HepG2 (cell line): ENCODE results near the gene NR5A2. TPM values are rescaled to one million over a fixed set of nuclear protein-coding genes. Genes with fewer than 3 reads are reported as not detected.

Source experiments
- HHEX ChIP-seq: IDR thresholded peaks from 2 replicates; pipeline ENCODE4 v1.6.1; 2016; ENCODE audit warnings: control low read depth
- HOXA3 ChIP-seq: sonication (generic); formaldehyde crosslinking; IDR thresholded peaks from 2 replicates; pipeline ENCODE4 v1.5.0; 2020; ENCODE audit warnings: missing genetic modification reagents
- PHB2 ChIP-seq: fragments of 450-650 bp; IDR thresholded peaks from 2 replicates; pipeline ENCODE4 v1.6.1; 2018; ENCODE audit not compliant: partially characterized antibody
- PTBP1 ChIP-seq: fragments of 200-400 bp; formaldehyde crosslinking; IDR thresholded peaks from 2 replicates; pipeline ENCODE4 v1.6.1; 2018; ENCODE audit warnings: low read length, low read depth; ENCODE audit not compliant: poor library complexity, severe bottlenecking
- RBFOX2 ChIP-seq: fragments of 200-400 bp; formaldehyde crosslinking; IDR thresholded peaks from 2 replicates; pipeline ENCODE4 v1.6.1; 2017; ENCODE audit warnings: low read depth, mild to moderate bottlenecking, low read length
- REXO4 ChIP-seq: sonication (generic); formaldehyde crosslinking; IDR thresholded peaks from 2 replicates; pipeline ENCODE4 v1.8.0; 2022; ENCODE audit warnings: missing genetic modification reagents, mild to moderate bottlenecking, borderline replicate concordance
- SKI ChIP-seq: fragments of 450-650 bp; IDR thresholded peaks from one replicate; pipeline ENCODE4 v1.6.1; 2018; ENCODE audit warnings: mild to moderate bottlenecking; ENCODE audit not compliant: partially characterized antibody
- TAF1 ChIP-seq: sonication (generic); formaldehyde crosslinking; IDR thresholded peaks from 2 replicates; pipeline ENCODE4 v1.4.0; 2020; ENCODE audit warnings: missing genetic modification reagents
- ZBTB1 ChIP-seq: sonication (generic); formaldehyde crosslinking; IDR thresholded peaks from 2 replicates; pipeline ENCODE4 v1.4.0; 2020; ENCODE audit warnings: missing genetic modification reagents, borderline replicate concordance
- ZNF552 ChIP-seq: sonication (generic); formaldehyde crosslinking; IDR thresholded peaks from 2 replicates; pipeline ENCODE4 v1.9.0; 2022; ENCODE audit warnings: missing genetic modification reagents, mild to moderate bottlenecking, borderline replicate concordance
- ZNF556 ChIP-seq: sonication (generic); formaldehyde crosslinking; IDR thresholded peaks from 2 replicates; pipeline ENCODE4 v1.4.0; 2020; ENCODE audit warnings: mild to moderate bottlenecking, missing genetic modification reagents, borderline replicate concordance
- ZNF629 ChIP-seq: sonication (generic); formaldehyde crosslinking; conservative IDR thresholded peaks from 2 replicates; pipeline ENCODE4 v1.5.0; 2020; ENCODE audit warnings: missing genetic modification reagents
- ZSCAN9 ChIP-seq: IDR thresholded peaks from 2 replicates; pipeline ENCODE4 v1.6.1; 2016; ENCODE audit warnings: borderline replicate concordance
- polyA plus RNA-seq, 8 experiments: library from polyadenylated mRNA; depleted of rRNA in 3 of 8; stranded (reverse) in 7 of 8; unstranded in 1 of 8; fragments of >200 nt; fragmentation: Illumina TruSeq in 4 of 8; extraction: Trizol in 4 of 8; gene quantifications; 2 replicates each; pipeline versions ENCODE4 v1.2.1 to v1.2.3, GENCODE V29; 2011 to 2016; ENCODE audit warnings: low read depth in 4 of 8, missing spikeins in 1 of 8, mixed read lengths in 1 of 8; ENCODE audit not compliant: insufficient read depth in 1 of 8
- total RNA-seq, 5 experiments: library from RNA; depleted of rRNA; stranded (reverse); fragments of >200 nt; fragmentation: Illumina TruSeq; extraction: Trizol; gene quantifications; 2 replicates each; pipeline ENCODE4 v1.2.3, GENCODE V29; 2016; ENCODE audit warnings: low read depth in 1 of 5
- TF ChIP-seq, protein P1 (sequence below), 2 experiments: sonication (generic) in 1 of 2; formaldehyde crosslinking in 1 of 2; IDR thresholded peaks; 2 replicates each; pipeline versions ENCODE4 v1.4.0 to v1.6.1; 2016 to 2020; ENCODE audit warnings: borderline replicate concordance in 1 of 2, low read depth in 1 of 2, mild to moderate bottlenecking in 1 of 2, missing genetic modification reagents in 1 of 2
- TF ChIP-seq, protein P2 (sequence below), 2 experiments: sonication (generic) in 1 of 2; formaldehyde crosslinking in 1 of 2; IDR thresholded peaks; 2 replicates each; pipeline versions ENCODE4 v1.4.0 to v1.6.1; 2018 to 2020; ENCODE audit warnings: missing genetic modification reagents in 2 of 2, borderline replicate concordance in 1 of 2, low read depth in 1 of 2, mild to moderate bottlenecking in 1 of 2, missing biosample characterization in 1 of 2
- TF ChIP-seq, protein P3 (sequence below): sonication (generic); formaldehyde crosslinking; conservative IDR thresholded peaks from 2 replicates; pipeline ENCODE4 v1.8.0; 2022; ENCODE audit warnings: low read depth, missing genetic modification reagents
- TF ChIP-seq, protein P4 (sequence below): sonication (generic); formaldehyde crosslinking; IDR thresholded peaks from 2 replicates; pipeline ENCODE4 v1.5.0; 2020; ENCODE audit warnings: missing genetic modification reagents
- TF ChIP-seq, protein P5 (sequence below): sonication (generic); formaldehyde crosslinking; conservative IDR thresholded peaks from 2 replicates; pipeline ENCODE4 v1.4.0; 2020; ENCODE audit warnings: missing genetic modification reagents

Gene NR5A2
- total and polyA plus RNA-seq, 2 of the 13 experiments (the other 11 are each of a cell fraction or from before 2014, with no cell fraction given): 0.24 to 2.8 TPM

DNA sequence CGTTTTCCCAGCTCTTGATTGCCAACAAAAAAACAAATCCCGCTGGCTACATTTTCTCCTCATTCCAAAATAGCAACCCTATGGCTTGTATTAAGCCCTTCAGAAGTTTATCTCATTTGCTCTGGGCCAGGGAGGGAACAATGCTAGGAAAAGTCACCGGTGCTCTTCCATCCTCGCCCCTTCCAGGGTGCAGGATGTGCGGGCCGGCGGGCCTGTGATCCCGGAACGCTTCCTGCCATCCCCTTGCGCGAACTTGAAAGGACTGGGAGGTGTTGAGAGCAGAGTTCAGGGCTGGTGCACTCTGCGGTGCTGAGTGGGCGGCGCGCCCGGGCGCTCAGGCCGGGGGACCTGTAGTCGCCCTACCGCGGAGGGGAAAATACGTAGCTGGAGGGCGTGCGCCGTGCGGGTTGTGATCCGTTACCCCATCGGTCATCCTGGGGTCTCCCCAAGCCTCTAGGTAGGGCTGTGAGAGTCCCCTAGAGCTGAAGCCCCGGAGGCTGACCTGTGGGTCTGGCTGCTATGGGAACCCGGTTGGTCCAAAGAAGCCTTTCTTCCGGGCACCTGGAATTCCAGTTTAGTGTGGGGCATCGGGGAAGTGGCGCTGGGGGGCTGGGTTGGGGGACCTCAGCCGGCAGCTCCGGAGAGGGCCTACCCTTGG, 13.1 kb downstream of the NR5A2 start (continued):
- TF ChIP-seq ZNF552 (CRISPR knock-in tag): no peak
- no peak for TF ChIP-seq ZBTB1 (CRISPR knock-in tag)
- peak; percentile 72 for TF ChIP-seq HOXA3
- no peak for TF ChIP-seq PHB2
- no peak for TF ChIP-seq HHEX (CRISPR knock-in tag)
- TF ChIP-seq, protein P1, sequence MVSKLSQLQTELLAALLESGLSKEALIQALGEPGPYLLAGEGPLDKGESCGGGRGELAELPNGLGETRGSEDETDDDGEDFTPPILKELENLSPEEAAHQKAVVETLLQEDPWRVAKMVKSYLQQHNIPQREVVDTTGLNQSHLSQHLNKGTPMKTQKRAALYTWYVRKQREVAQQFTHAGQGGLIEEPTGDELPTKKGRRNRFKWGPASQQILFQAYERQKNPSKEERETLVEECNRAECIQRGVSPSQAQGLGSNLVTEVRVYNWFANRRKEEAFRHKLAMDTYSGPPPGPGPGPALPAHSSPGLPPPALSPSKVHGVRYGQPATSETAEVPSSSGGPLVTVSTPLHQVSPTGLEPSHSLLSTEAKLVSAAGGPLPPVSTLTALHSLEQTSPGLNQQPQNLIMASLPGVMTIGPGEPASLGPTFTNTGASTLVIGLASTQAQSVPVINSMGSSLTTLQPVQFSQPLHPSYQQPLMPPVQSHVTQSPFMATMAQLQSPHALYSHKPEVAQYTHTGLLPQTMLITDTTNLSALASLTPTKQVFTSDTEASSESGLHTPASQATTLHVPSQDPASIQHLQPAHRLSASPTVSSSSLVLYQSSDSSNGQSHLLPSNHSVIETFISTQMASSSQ (IDR thresholded peaks at IDR 0.05; ENCODE audit: low read depth): no peak
- TF ChIP-seq, protein P1 (CRISPR knock-in tag; IDR thresholded peaks at IDR 0.05; ENCODE audit: borderline replicate concordance): 0 out of 2 replicates have a peak, but pooled peaks have one; percentile 21
- peak; percentile 49; the same call in 1 of the 2 replicates for TF ChIP-seq ZSCAN9 (CRISPR knock-in tag)
- TF ChIP-seq, protein P2, sequence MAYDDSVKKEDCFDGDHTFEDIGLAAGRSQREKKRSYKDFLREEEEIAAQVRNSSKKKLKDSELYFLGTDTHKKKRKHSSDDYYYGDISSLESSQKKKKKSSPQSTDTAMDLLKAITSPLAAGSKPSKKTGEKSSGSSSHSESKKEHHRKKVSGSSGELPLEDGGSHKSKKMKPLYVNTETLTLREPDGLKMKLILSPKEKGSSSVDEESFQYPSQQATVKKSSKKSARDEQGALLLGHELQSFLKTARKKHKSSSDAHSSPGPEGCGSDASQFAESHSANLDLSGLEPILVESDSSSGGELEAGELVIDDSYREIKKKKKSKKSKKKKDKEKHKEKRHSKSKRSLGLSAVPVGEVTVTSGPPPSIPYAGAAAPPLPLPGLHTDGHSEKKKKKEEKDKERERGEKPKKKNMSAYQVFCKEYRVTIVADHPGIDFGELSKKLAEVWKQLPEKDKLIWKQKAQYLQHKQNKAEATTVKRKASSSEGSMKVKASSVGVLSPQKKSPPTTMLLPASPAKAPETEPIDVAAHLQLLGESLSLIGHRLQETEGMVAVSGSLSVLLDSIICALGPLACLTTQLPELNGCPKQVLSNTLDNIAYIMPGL (CRISPR knock-in tag; IDR thresholded peaks at IDR 0.05; ENCODE audit: borderline replicate concordance in 1 of 2, low read depth in 1 of 2): peak; percentile 24 to 48; a peak in 2 of 4 replicates
- TF ChIP-seq SKI: peak; percentile 48
- TF ChIP-seq ZNF556 (CRISPR knock-in tag): peak; percentile 63; the same call in 1 of the 2 replicates
- peak; percentile 33; the same call in 1 of the 2 replicates for TF ChIP-seq ZNF629 (CRISPR knock-in tag)
- peak; percentile 42 for TF ChIP-seq TAF1
- no peak for TF ChIP-seq PTBP1
- TF ChIP-seq, protein P3, sequence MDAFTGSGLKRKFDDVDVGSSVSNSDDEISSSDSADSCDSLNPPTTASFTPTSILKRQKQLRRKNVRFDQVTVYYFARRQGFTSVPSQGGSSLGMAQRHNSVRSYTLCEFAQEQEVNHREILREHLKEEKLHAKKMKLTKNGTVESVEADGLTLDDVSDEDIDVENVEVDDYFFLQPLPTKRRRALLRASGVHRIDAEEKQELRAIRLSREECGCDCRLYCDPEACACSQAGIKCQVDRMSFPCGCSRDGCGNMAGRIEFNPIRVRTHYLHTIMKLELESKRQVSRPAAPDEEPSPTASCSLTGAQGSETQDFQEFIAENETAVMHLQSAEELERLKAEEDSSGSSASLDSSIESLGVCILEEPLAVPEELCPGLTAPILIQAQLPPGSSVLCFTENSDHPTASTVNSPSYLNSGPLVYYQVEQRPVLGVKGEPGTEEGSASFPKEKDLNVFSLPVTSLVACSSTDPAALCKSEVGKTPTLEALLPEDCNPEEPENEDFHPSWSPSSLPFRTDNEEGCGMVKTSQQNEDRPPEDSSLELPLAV (CRISPR knock-in tag): no peak
- peak; percentile 74 for TF ChIP-seq RBFOX2
- no peak for TF ChIP-seq REXO4 (CRISPR knock-in tag)
- TF ChIP-seq, protein P4, sequence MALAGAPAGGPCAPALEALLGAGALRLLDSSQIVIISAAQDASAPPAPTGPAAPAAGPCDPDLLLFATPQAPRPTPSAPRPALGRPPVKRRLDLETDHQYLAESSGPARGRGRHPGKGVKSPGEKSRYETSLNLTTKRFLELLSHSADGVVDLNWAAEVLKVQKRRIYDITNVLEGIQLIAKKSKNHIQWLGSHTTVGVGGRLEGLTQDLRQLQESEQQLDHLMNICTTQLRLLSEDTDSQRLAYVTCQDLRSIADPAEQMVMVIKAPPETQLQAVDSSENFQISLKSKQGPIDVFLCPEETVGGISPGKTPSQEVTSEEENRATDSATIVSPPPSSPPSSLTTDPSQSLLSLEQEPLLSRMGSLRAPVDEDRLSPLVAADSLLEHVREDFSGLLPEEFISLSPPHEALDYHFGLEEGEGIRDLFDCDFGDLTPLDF (CRISPR knock-in tag): no peak
- TF ChIP-seq, protein P5, sequence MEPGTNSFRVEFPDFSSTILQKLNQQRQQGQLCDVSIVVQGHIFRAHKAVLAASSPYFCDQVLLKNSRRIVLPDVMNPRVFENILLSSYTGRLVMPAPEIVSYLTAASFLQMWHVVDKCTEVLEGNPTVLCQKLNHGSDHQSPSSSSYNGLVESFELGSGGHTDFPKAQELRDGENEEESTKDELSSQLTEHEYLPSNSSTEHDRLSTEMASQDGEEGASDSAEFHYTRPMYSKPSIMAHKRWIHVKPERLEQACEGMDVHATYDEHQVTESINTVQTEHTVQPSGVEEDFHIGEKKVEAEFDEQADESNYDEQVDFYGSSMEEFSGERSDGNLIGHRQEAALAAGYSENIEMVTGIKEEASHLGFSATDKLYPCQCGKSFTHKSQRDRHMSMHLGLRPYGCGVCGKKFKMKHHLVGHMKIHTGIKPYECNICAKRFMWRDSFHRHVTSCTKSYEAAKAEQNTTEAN: no peak
